GM13976 (cell line): ENCODE measurements around the gene ASNSD1.
A peak's percentile ranks its signal among the peaks of the same experiment; 100 is the strongest.
"Not testable (repeated sequence)": the region's sequence is repeated elsewhere in the genome, so short reads cannot be mapped to it uniquely, and the experiment has no call there.

Source experiments
- DNase-seq: peaks from one replicate; pipeline ENCODE4 v3.0.0; 2012; ENCODE audit warnings: low spot score
- in situ Hi-C: fragments of 300-500 bp; cut with MboI; formaldehyde crosslinking; loops from one replicate; pipeline ENCODE4 v1.12.0; 2022; ENCODE audit warnings: low sequenced_read_pairs, mixed read lengths, inconsistent platforms; ENCODE audit not compliant: unreplicated experiment
- TF ChIP-seq, protein P1 (sequence below): IDR thresholded peaks from 2 replicates; pipeline ENCODE4 v1.5.1; 2012; ENCODE audit warnings: borderline replicate concordance, mild to moderate bottlenecking; ENCODE audit not compliant: insufficient read depth; ENCODE audit errors: extremely low read depth, missing control alignments, control extremely low read depth

ASNSD1 gene

DNA sequence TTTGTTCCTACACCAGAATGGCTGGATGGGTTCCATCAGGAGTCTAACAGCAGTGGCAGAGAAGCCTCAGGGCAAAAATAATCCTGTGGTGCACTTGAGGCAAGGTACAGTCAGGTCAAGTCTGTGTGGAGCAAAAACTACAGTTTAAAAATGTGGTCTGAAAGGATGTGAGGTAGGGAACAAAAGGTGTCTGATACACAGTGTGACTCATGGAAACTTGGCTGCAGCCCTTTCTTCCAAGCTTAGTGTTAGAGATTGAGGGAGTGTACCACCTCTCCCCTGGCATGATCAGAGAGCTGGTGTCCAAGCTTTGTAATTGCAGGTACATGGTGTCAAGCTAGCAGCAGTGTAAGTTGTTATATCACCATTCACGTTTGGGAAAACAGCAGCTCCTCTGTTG lies 22.1 kb downstream of the ASNSD1 start:
- DNase-seq: no peak
- in situ Hi-C loops: no loop called here
- TF ChIP-seq, protein P1, sequence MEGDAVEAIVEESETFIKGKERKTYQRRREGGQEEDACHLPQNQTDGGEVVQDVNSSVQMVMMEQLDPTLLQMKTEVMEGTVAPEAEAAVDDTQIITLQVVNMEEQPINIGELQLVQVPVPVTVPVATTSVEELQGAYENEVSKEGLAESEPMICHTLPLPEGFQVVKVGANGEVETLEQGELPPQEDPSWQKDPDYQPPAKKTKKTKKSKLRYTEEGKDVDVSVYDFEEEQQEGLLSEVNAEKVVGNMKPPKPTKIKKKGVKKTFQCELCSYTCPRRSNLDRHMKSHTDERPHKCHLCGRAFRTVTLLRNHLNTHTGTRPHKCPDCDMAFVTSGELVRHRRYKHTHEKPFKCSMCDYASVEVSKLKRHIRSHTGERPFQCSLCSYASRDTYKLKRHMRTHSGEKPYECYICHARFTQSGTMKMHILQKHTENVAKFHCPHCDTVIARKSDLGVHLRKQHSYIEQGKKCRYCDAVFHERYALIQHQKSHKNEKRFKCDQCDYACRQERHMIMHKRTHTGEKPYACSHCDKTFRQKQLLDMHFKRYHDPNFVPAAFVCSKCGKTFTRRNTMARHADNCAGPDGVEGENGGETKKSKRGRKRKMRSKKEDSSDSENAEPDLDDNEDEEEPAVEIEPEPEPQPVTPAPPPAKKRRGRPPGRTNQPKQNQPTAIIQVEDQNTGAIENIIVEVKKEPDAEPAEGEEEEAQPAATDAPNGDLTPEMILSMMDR: no peak

- DNase-seq: no peak
- TF ChIP-seq, protein P1: no peak
- in situ Hi-C loops: no loop called here
These were observed 23.6 kb downstream of the ASNSD1 start for GRCh38 chr2:189684811-189685210.

GRCh38 chr2:189685540-189686229 lies 24.4 kb downstream of the ASNSD1 start:
- no peak for DNase-seq
- in situ Hi-C loops: no loop called here
- TF ChIP-seq, protein P1: peak; percentile 2

DNA sequence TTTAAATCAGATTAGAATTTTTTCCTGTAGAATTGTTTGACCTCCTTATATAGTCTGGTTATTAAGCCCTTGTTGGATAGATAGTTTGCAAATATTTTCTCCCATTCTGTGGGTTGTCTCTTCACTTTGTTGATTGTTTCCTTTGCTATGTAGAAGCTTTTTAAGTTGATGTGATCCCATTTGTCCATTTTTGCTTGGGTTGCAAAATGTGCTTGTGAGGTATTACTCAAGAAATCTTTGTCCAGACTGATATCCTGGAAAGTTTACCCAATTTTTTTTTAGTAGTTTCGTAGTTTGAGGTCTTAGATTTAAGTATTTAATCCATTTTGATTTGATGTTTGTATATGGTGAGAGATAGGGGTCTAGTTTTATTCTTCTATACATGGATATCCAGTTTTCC lies 26.5 kb downstream of the ASNSD1 start:
- DNase-seq, in situ Hi-C loops: not testable (repeated sequence)

DNA sequence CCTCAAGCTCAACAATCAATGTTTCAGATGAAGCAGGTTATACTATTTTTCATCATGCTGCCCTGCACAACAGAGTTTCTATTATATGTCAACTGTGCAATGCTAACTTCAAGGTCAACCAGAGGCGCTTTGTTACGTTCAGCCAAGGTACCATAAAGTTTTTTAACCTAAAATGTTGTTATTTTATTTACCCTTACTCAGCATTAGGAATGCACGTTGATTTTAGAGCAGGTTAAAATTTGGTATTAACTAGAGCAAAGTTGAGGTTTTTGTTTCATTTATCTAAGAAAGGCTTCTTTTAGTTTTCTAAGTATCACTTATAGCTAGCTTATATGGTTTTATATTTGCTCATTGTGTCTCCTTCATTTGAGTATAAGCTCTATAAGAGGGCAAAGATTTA lies 35.0 kb downstream of the ASNSD1 start:
- no peak for DNase-seq
- in situ Hi-C loops: no loop called here
- TF ChIP-seq, protein P1: no peak

DNA sequence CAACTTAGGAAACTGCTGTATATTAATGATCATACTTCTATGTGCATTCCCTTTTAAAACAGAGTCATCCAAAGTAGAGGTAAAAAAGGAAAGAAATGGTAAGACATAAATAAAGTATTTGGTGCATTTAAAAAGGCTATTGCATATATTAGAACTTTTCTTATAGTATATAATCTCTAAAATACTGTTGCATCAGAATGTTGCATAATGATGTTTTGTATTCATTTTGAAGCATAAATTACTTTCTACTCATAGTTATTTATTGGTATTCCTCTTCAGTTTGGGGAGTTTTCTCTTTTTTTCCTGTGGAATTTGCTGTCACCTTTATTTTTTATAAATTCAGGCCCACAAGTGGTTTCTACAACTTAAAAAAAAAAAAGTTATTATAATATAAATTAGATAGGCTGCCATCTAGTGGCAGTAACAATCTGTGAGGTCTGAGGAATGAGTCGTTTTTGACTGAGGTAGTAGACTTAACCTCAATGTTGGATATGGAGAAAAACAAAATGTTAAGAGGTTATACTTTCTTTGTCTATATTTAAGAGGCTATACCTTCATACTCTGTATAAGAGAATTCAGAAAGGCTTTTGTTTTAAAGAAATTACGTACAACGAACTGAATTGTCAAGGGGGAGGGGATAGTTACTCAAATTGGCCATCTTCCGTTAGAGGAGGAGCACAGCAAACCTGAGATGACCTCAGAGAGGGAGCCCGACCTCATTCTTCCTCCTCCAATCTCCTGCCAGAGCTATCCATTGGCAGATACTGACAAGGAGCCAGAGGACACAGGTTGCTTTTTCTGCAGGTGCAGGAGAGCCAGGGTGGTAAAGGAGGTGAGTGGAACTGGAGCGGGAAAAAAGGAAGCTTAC lies 37.0 kb downstream of the ASNSD1 start:
- DNase-seq: peak; percentile 29
- in situ Hi-C loops: no loop called here
- TF ChIP-seq, protein P1: peak; percentile 45

GRCh38 chr2:189700681-189701080 lies 39.4 kb downstream of the ASNSD1 start:
- DNase-seq: no peak
- in situ Hi-C loops: no loop called here
- TF ChIP-seq, protein P1: no peak
